GM19328 (cell line): ENCODE measurements around the gene DARS1.
"Not testable (repeated sequence)": the region's sequence is repeated elsewhere in the genome, so short reads cannot be mapped to it uniquely, and the experiment has no call there.

ENCODE experiments used
- ATAC-seq: cut with Tn5 transposase; IDR thresholded peaks from one replicate; pipeline ENCODE4 v1.9.1; 2021; ENCODE audit warnings: mild to moderate bottlenecking, moderate library complexity; ENCODE audit not compliant: unreplicated experiment

The DARS1 gene

GRCh38 chr2:135890835-135891234 lies 94.6 kb downstream of the DARS1 start:
- ATAC-seq, result no peak

GRCh38 chr2:135890149-135890548 lies 95.3 kb downstream of the DARS1 start:
- no peak for ATAC-seq

- not testable (repeated sequence) for ATAC-seq
Measured at GRCh38 chr2:135888587-135888986, 96.8 kb downstream of the DARS1 start.

GRCh38 chr2:135885709-135886108 lies 99.7 kb downstream of the DARS1 start:
- no peak for ATAC-seq

GRCh38 chr2:135882415-135882814 lies 103.0 kb downstream of the DARS1 start:
- ATAC-seq, result no peak

GRCh38 chr2:135876770-135877169 lies 108.7 kb downstream of the DARS1 start:
- ATAC-seq, result not testable (repeated sequence)

- peak; percentile 86 for ATAC-seq
Measured at GRCh38 chr2:135876066-135876711, 109.2 kb downstream of the DARS1 start, which contains the start of gene MCM6. TSS of gene MCM6 (minus strand) at chr2:135876443. CDS start at chr2:135876365, 78 bp downstream.

GRCh38 chr2:135875491-135876065 lies 109.8 kb downstream of the DARS1 start:
- peak; percentile 61 for ATAC-seq

GRCh38 chr2:135874777-135875365 lies 110.6 kb downstream of the DARS1 start:
- no peak for ATAC-seq

GRCh38 chr2:135870571-135870970 lies 114.9 kb downstream of the DARS1 start:
- ATAC-seq, result no peak

- no peak for ATAC-seq
Measured at GRCh38 chr2:135863233-135863632, 122.2 kb downstream of the DARS1 start.

- no peak for ATAC-seq
Measured at GRCh38 chr2:135862718-135863117, 122.7 kb downstream of the DARS1 start.
